K562 (cell line): ENCODE data around the gene WASF3. TPM values are rescaled to one million over a fixed set of nuclear protein-coding genes. Genes with fewer than 3 reads are reported as not detected.

Experiments
- ATAC-seq: fragments of 200-7000 bp; cut with Tn5 transposase; 3 replicates; pipeline ENCODE4 v1.9.1; 2020; ENCODE audit warnings: moderate library complexity
- BruUV-seq: library from RNA; stranded (reverse); fragments of 400-500 nt; replicated peaks from 2 replicates; lab custom pipeline; 2021; lab: Mats Ljungman, UMichigan
- CTCF ChIA-PET: fragments of 300-600 bp; formaldehyde crosslinking; extraction: SDS; loops from one replicate; lab custom pipeline; 2021; ENCODE audit warnings: low intra/inter-chr PET ratio; lab: Yijun Ruan, JAX
- POLR2A ChIA-PET: fragments of 300-600, 350-650 bp; sonication (Branson Sonifier 250); formaldehyde crosslinking; extraction: SDS; loops from one replicate; lab custom pipeline; 2021; ENCODE audit warnings: antibody characterized with exemption, inconsistent platforms; lab: Yijun Ruan, JAX
- DNase-seq, 4 experiments: peaks; one replicate each; pipeline versions ENCODE4 v3.0.0 to v3.0.0-alpha.2; 2011 to 2018; ENCODE audit warnings: low spot score in 3 of 4, mixed read lengths in 3 of 4; ENCODE audit errors: extremely low read depth in 1 of 4
- FAIRE-seq: peaks from 2 replicates; lab custom pipeline; 2011; peaks lifted over from hg19 to GRCh38; lab: Jason Lieb, UNC
- H2AFZ ChIP-seq: 2 replicates; pipeline ENCODE4 v1.6.0; 2011; ENCODE audit warnings: low read depth, low read length, control low read depth, inconsistent platforms
- H3K27ac ChIP-seq: fragments of 200-600 bp; 3 replicates; pipeline ENCODE4 v1.8.0; 2011; ENCODE audit warnings: low read depth, mild to moderate bottlenecking, control low read depth, inconsistent platforms, low read length, moderate library complexity, mixed read lengths; ENCODE audit errors: extremely low read depth
- H3K27me3 ChIP-seq, 2 experiments: fragments of 300-600 bp in 1 of 2; 2 replicates in 1 of 2; 3 replicates in 1 of 2; pipeline versions ENCODE4 v1.6.0 to v1.8.0; 2011; ENCODE audit warnings: inconsistent platforms in 2 of 2, low read length in 2 of 2, mild to moderate bottlenecking in 1 of 2, mixed read lengths in 1 of 2, moderate library complexity in 1 of 2; ENCODE audit not compliant: control insufficient read depth in 2 of 2, insufficient read depth in 2 of 2
- H3K36me3 ChIP-seq: fragments of 300-600 bp; 3 replicates; pipeline ENCODE4 v1.8.0; 2011; ENCODE audit warnings: mild to moderate bottlenecking, low read length, inconsistent platforms; ENCODE audit not compliant: control insufficient read depth, insufficient read depth
- H3K4me1 ChIP-seq, 2 experiments: fragments of 200-600 bp in 1 of 2; replicated peaks in 1 of 2; 2 replicates in 1 of 2; 3 replicates in 1 of 2; pipeline versions ENCODE4 v1.5.1 to v1.8.0; 2011; ENCODE audit warnings: inconsistent platforms in 2 of 2, low read length in 2 of 2, mild to moderate bottlenecking in 1 of 2, mixed read lengths in 1 of 2, moderate library complexity in 1 of 2; ENCODE audit not compliant: control insufficient read depth in 2 of 2, insufficient read depth in 2 of 2
- H3K4me2 ChIP-seq: 2 replicates; pipeline ENCODE4 v1.6.1; 2011; ENCODE audit warnings: low read length, control low read depth, inconsistent platforms, mixed read lengths; ENCODE audit not compliant: insufficient read depth
- H3K4me3 ChIP-seq: fragments of 200-600 bp; sonication (generic), shearing (Covaris generic); 2 replicates; pipeline ENCODE4 v1.5.1; 2016; ENCODE audit warnings: control low read depth, inconsistent platforms
- H3K79me2 ChIP-seq: fragments of 200-600 bp; 3 replicates; pipeline ENCODE4 v1.8.0; 2011; ENCODE audit warnings: low read length, inconsistent platforms; ENCODE audit not compliant: control insufficient read depth, insufficient read depth
- H3K9ac ChIP-seq, 2 experiments: 2 replicates each; pipeline versions ENCODE4 v1.6.0 to v1.6.1; 2011; ENCODE audit warnings: low read depth in 2 of 2, low read length in 2 of 2, control low read depth in 1 of 2, inconsistent platforms in 1 of 2, mild to moderate bottlenecking in 1 of 2, mixed read lengths in 1 of 2; ENCODE audit not compliant: insufficient read depth in 1 of 2
- H3K9me1 ChIP-seq: one replicate; pipeline ENCODE4 v1.6.0; 2011; ENCODE audit warnings: inconsistent platforms, mild to moderate bottlenecking, low read length, moderate library complexity; ENCODE audit not compliant: control insufficient read depth, insufficient read depth
- H3K9me3 ChIP-seq: replicated peaks from 2 replicates; pipeline ENCODE4 v1.5.1; 2011; ENCODE audit warnings: low read depth, low read length, inconsistent platforms; ENCODE audit not compliant: control insufficient read depth, insufficient read depth
- H4K20me1 ChIP-seq: replicated peaks from 2 replicates; pipeline ENCODE4 v1.6.1; 2011; ENCODE audit warnings: low read length, inconsistent platforms, mixed read lengths; ENCODE audit not compliant: control insufficient read depth, insufficient read depth
- ARHGAP35 ChIP-seq: fragments of 450-650 bp; IDR thresholded peaks from 2 replicates; pipeline ENCODE4 v1.6.1; 2018; ENCODE audit not compliant: partially characterized antibody
- CCNT2 ChIP-seq: IDR thresholded peaks from 2 replicates; pipeline ENCODE4 v1.6.1; 2011; ENCODE audit warnings: borderline replicate concordance, low read depth, mild to moderate bottlenecking, moderate library complexity, mixed read lengths, low read length; ENCODE audit not compliant: insufficient read length; ENCODE audit errors: extremely low read depth
- CREB3 ChIP-seq: fragments of 450-650 bp; conservative IDR thresholded peaks from 2 replicates; pipeline ENCODE4 v1.6.1; 2016; ENCODE audit warnings: missing genetic modification characterization, low read depth, mild to moderate bottlenecking, missing compliant biosample characterization, moderate library complexity
- POLR2B ChIP-seq: fragments of 450-650 bp; IDR thresholded peaks from 2 replicates; pipeline ENCODE4 v1.6.1; 2018; ENCODE audit warnings: low read depth; ENCODE audit not compliant: partially characterized antibody
- YBX1 ChIP-seq: fragments of 450-650 bp; IDR thresholded peaks from 2 replicates; pipeline ENCODE4 v1.7.1; 2016; ENCODE audit warnings: mild to moderate bottlenecking
- ZBTB12 ChIP-seq: fragments of 250-450 bp; sonication (Bioruptor Pico); IDR thresholded peaks from 2 replicates; pipeline ENCODE4 v1.4.0; 2020
- ZNF134 ChIP-seq: fragments of 250-450 bp; sonication (Bioruptor Pico); conservative IDR thresholded peaks from 2 replicates; pipeline ENCODE4 v1.4.0; 2020
- ZNF274 ChIP-seq: IDR thresholded peaks from 2 replicates; pipeline ENCODE4 v1.6.1; 2011; ENCODE audit warnings: low read depth, mild to moderate bottlenecking, low read length, moderate library complexity, borderline replicate concordance
- ZNF668 ChIP-seq: fragments of 250-450 bp; sonication (Bioruptor Pico); IDR thresholded peaks from 2 replicates; pipeline ENCODE4 v1.8.0; 2022; ENCODE audit warnings: mild to moderate bottlenecking, inconsistent platforms
- ZNF766 ChIP-seq: fragments of 200-800 bp; sonication (Bioruptor generic); conservative IDR thresholded peaks from 2 replicates; pipeline ENCODE4 v1.6.1; 2016; ENCODE audit warnings: missing genetic modification characterization, missing compliant biosample characterization
- WGBS: fragments of 100-300 bp; shearing (Covaris generic); methylation state at CpG from one replicate; pipeline ENCODE4 v1.1.6; 2016; ENCODE audit warnings: low coverage, mixed read lengths; ENCODE audit not compliant: insufficient coverage; ENCODE audit errors: missing lambda C conversion rate; 5-methylcytosine and 5-hydroxymethylcytosine counted together
- in situ Hi-C: fragments of 300-500 bp; cut with MboI; formaldehyde crosslinking; loops from 4 replicates; pipeline ENCODE4 v1.15.0; 2018; ENCODE audit warnings: inconsistent platforms, mixed read lengths
- intact Hi-C: fragments of 100-400 bp; cut with micrococcal nuclease; formaldehyde crosslinking; loops from 2 replicates; pipeline ENCODE4 v1.14.2; 2022
- polyA plus RNA-seq, 8 experiments: library from polyadenylated mRNA; depleted of rRNA in 4 of 8; stranded (reverse) in 5 of 8; unstranded in 3 of 8; fragments of >200 nt; fragmentation: Nextera tagmentation in 2 of 8; fragmentation: Illumina TruSeq in 1 of 8; extraction: Ambion mirVana in 2 of 8; extraction: Trizol in 1 of 8; gene quantifications; 2 replicates each; pipeline versions ENCODE4 v1.2.1 to v1.2.3, GENCODE V29; 2011 to 2014; ENCODE audit warnings: inconsistent platforms in 1 of 8, missing spikeins in 1 of 8
- total RNA-seq, 7 experiments: library from RNA; depleted of rRNA in 6 of 7; stranded (reverse); fragments of >200 nt in 6 of 7; fragmentation: Illumina TruSeq in 2 of 7; extraction: Trizol in 2 of 7; gene quantifications; 2 replicates each; pipeline versions ENCODE4 v1.2.1 to v1.2.3, GENCODE V29; 2011 to 2021; ENCODE audit warnings: low replicate concordance in 1 of 7

WASF3 gene
- total and polyA plus RNA-seq, 9 of the 15 experiments (the other 6 are each of a cell fraction or from before 2014, with no cell fraction given), result 0.04 to 0.43 (median 0.11) TPM

GRCh38 chr13:26658448-26659385 lies 101.2 kb downstream of the WASF3 start:
- POLR2A ChIA-PET, result interaction anchor here (0.6 kb wide), 1 partner anchor 1269 kb away, joined by 3 read pairs; no protein-coding TSS in a partner anchor
- Histone ChIP-seq H3K36me3 (no peaks in the 10 kb centered on the region), H3K27me3 (no peaks in the 10 kb centered on the region), H3K79me2 (no peaks in the 10 kb centered on the region), H4K20me1 (no peaks in the 10 kb centered on the region), H3K9me3 (no peaks in the 10 kb centered on the region)
- no peak for DNase-seq
- no peak for ATAC-seq
- TF ChIP-seq CREB3 (tag), result no peak
- TF ChIP-seq ARHGAP35, result no peak
- no peak for TF ChIP-seq ZNF766 (CRISPR knock-in tag)
- TF ChIP-seq ZNF668, result no peak
- TF ChIP-seq YBX1, result no peak
- no peak for TF ChIP-seq CCNT2
- no peak for TF ChIP-seq POLR2B
- no peak for TF ChIP-seq ZNF274
- no peak for TF ChIP-seq ZBTB12 (CRISPR knock-in tag)
- no peak for TF ChIP-seq ZNF134
- TF ChIP-seq, all 486 proteins: peak for 0
- in situ Hi-C loops, result no loop called here
- Histone ChIP-seq H3K4me2 (no peak overlapping the region), H3K4me3 (no peak overlapping the region), H2AFZ (no peak overlapping the region), H3K4me1 (no peaks in the 10 kb centered on the region), H3K27ac (no peak overlapping the region), H3K9ac (no peak overlapping the region), H3K9me1 (no peaks in the 10 kb centered on the region)
- WGBS, result 0% methylated on average over 4 of the region's 4 CpGs
- intact Hi-C loops, result no loop called here
- no peak for FAIRE-seq
- CTCF ChIA-PET, result no interaction called here
- no TSS peak for BruUV-seq
